GM19328 (cell line): Measurements from ENCODE around the gene NLRP5.

Source experiments
- ATAC-seq: cut with Tn5 transposase; IDR thresholded peaks from one replicate; pipeline ENCODE4 v1.9.1; 2021; ENCODE audit warnings: mild to moderate bottlenecking, moderate library complexity; ENCODE audit not compliant: unreplicated experiment

The NLRP5 gene

GRCh38 chr19:56071151-56071550 lies 84.6 kb downstream of the NLRP5 start:
- no peak for ATAC-seq

- ATAC-seq, result no peak
Observed at GRCh38 chr19:56076498-56076897, 89.9 kb downstream of the NLRP5 start.

- no peak for ATAC-seq
Observed at GRCh38 chr19:56079609-56080008, 93.0 kb downstream of the NLRP5 start.

GRCh38 chr19:56080669-56081401 lies 94.3 kb downstream of the NLRP5 start:
- ATAC-seq, result no peak

GRCh38 chr19:56083668-56084067 lies 97.1 kb downstream of the NLRP5 start:
- ATAC-seq, result no peak

GRCh38 chr19:56084835-56085536 lies 98.4 kb downstream of the NLRP5 start:
- no peak for ATAC-seq

GRCh38 chr19:56085571-56086275 lies 99.1 kb downstream of the NLRP5 start:
- no peak for ATAC-seq

GRCh38 chr19:56086671-56087430 lies 100.3 kb downstream of the NLRP5 start:
- no peak for ATAC-seq

GRCh38 chr19:56087647-56088496 lies 101.3 kb downstream of the NLRP5 start:
- no peak for ATAC-seq

- no peak for ATAC-seq
Observed at GRCh38 chr19:56088497-56089215, 102.1 kb downstream of the NLRP5 start.

GRCh38 chr19:56089344-56089743 lies 102.8 kb downstream of the NLRP5 start:
- ATAC-seq, result no peak

- no peak for ATAC-seq
Observed at GRCh38 chr19:56091066-56091490, 104.5 kb downstream of the NLRP5 start.

GRCh38 chr19:56091751-56092546 lies 105.4 kb downstream of the NLRP5 start:
- ATAC-seq, result no peak

GRCh38 chr19:56092685-56093631 lies 106.4 kb downstream of the NLRP5 start:
- ATAC-seq, result no peak

- ATAC-seq, result no peak
Observed at GRCh38 chr19:56094449-56094848, 107.9 kb downstream of the NLRP5 start.

- no peak for ATAC-seq
Observed at GRCh38 chr19:56096665-56097064, 110.1 kb downstream of the NLRP5 start.

GRCh38 chr19:56097306-56097705 lies 110.7 kb downstream of the NLRP5 start:
- ATAC-seq, result no peak

GRCh38 chr19:56097776-56098175 lies 111.2 kb downstream of the NLRP5 start:
- no peak for ATAC-seq
